ENCODE data around the gene SMIM24.

DNA sequence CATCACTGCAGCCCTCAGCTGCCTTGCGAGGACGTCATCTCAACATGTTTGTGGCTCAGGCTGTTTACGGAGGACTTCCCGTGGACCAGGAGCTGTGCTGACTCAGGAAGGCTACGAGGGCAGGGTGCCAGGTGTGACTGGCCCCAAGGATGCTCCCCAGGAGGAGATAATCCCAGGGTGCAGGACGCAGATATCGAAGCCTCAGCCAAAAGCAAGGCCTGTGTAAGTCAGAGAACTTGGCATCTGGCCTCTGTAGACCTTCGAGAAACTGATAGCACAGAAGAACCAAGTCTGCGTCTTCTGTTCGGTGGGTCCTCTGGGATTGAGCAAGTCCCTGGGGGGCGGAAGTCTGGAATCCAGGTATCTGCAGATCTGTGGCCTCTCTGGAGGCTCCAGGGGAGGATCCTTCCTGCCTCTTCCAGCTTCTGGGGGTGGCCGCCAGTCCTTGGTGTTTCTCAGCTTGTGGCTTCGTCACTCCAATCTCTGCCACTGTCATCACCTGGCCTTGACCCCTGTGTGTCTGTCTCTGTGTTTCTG, 22.8 kb upstream of the SMIM24 start:
- TF ChIP-seq, protein P1, sequence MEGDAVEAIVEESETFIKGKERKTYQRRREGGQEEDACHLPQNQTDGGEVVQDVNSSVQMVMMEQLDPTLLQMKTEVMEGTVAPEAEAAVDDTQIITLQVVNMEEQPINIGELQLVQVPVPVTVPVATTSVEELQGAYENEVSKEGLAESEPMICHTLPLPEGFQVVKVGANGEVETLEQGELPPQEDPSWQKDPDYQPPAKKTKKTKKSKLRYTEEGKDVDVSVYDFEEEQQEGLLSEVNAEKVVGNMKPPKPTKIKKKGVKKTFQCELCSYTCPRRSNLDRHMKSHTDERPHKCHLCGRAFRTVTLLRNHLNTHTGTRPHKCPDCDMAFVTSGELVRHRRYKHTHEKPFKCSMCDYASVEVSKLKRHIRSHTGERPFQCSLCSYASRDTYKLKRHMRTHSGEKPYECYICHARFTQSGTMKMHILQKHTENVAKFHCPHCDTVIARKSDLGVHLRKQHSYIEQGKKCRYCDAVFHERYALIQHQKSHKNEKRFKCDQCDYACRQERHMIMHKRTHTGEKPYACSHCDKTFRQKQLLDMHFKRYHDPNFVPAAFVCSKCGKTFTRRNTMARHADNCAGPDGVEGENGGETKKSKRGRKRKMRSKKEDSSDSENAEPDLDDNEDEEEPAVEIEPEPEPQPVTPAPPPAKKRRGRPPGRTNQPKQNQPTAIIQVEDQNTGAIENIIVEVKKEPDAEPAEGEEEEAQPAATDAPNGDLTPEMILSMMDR (IDR thresholded peaks at IDR 0.05): no peak
- TF ChIP-seq POLR2A (IDR thresholded peaks at IDR 0.05): no peak
- TF ChIP-seq POLR2AphosphoS5 (IDR thresholded peaks at IDR 0.05; ENCODE audit: insufficient read depth in 1 of 2, low read depth in 1 of 2): no peak

Measured in vagina (tissue), 2 donors.